ENCODE data around the gene DYRK4. TPM values are rescaled to one million over a fixed set of nuclear protein-coding genes. Genes with fewer than 3 reads are reported as not detected.

The DYRK4 gene
- total RNA-seq, 6 experiments from 2014 or later: 8.9 to 16.7 (median 10.6) TPM

DNA sequence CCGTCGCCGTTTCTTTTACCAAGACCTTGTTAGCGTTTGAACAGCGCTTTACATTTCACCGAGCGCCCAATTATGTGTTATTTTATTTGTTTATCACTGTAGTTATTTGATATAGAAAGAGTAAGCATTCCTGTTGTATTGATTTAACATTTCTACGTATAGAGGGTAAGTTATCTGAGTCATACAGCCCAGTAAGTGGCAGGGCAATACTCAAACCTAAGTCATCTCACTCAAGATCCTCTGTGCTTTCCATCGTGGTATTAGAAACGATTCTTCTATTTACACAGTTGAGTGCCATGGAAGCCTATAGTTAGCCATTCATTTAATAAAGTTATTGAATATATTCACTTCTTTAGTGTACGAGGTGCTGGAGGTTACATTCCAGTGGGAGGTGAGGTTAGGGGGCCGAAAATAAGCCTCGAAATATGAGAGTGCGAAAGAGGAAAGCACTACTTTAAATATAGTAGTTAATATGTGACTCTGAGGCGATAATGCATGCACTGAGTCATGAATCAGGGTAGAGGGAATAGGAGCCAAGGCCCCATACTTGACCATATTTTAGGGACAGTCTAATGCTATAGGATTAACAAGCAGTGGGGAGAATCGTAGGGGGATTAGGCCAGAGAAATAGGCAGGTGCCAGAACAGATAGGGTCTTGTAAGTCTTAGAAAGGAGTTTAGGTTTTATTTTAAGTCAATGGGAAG is 22.7 kb upstream of the DYRK4 start:
- intact Hi-C loops (cut with DNase I): no loop called here
- ATAC-seq: no peak
- peak overlapping the region; percentile 76 to 87 (median 87) for H3K4me3 ChIP-seq
- H3K27ac ChIP-seq: no peak overlapping the region
- WGBS (ENCODE audit: insufficient coverage, low coverage, low lambda C conversion rate, missing lambda C conversion rate): 7% methylated on average over 16 of the region's 16 CpGs
- peaks cover 0 to under 1% (median 0%) of the 10 kb centered on the region in 4 donors for H3K36me3 ChIP-seq
- no peak for DNase-seq
- TF ChIP-seq, protein P1, sequence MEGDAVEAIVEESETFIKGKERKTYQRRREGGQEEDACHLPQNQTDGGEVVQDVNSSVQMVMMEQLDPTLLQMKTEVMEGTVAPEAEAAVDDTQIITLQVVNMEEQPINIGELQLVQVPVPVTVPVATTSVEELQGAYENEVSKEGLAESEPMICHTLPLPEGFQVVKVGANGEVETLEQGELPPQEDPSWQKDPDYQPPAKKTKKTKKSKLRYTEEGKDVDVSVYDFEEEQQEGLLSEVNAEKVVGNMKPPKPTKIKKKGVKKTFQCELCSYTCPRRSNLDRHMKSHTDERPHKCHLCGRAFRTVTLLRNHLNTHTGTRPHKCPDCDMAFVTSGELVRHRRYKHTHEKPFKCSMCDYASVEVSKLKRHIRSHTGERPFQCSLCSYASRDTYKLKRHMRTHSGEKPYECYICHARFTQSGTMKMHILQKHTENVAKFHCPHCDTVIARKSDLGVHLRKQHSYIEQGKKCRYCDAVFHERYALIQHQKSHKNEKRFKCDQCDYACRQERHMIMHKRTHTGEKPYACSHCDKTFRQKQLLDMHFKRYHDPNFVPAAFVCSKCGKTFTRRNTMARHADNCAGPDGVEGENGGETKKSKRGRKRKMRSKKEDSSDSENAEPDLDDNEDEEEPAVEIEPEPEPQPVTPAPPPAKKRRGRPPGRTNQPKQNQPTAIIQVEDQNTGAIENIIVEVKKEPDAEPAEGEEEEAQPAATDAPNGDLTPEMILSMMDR (IDR thresholded peaks at IDR 0.05): no peak
- no peak for TF ChIP-seq POLR2A (IDR thresholded peaks at IDR 0.05)
- no peaks in the 10 kb centered on the region for H3K27me3 ChIP-seq
- H3K4me1 ChIP-seq: peaks cover 0 to 14% (median 6%) of the 10 kb centered on the region in 4 donors
- no peaks in the 10 kb centered on the region for H3K9me3 ChIP-seq

DNA sequence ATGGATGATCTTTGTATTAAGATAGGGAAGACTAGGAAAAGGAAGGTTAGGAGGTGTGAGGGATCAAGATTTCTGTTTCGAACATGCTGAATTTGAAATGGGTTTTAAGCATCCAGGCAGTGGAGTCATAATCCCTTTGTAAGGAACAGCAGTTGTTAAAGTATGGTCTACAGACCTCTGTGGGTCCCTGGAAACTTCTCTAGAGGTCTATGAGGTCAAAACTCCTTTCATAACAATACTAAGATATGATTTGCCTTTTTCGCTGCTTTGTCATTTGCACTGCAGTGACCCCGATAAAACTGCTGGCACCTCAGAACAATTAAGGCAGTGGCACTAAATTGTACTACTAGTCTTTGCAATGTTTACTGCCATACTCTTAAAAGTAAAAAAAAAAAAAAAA is 21.8 kb upstream of the DYRK4 start:
- H3K36me3 ChIP-seq: no peaks in the 10 kb centered on the region
- intact Hi-C loops (cut with DNase I): no loop called here
- TF ChIP-seq POLR2A (IDR thresholded peaks at IDR 0.05): no peak
- TF ChIP-seq, protein P1 (IDR thresholded peaks at IDR 0.05): no peak
- peaks cover 0 to 14% (median 6%) of the 10 kb centered on the region in 4 donors for H3K4me1 ChIP-seq
- no peaks in the 10 kb centered on the region for H3K9me3 ChIP-seq
- no peak overlapping the region for H3K4me3 ChIP-seq
- H3K27me3 ChIP-seq: no peaks in the 10 kb centered on the region
- WGBS (ENCODE audit: insufficient coverage, low coverage, low lambda C conversion rate, missing lambda C conversion rate): 73% methylated on average over 3 of the region's 3 CpGs
- ATAC-seq: no peak
- DNase-seq: no peak
- H3K27ac ChIP-seq: no peak overlapping the region

DNA sequence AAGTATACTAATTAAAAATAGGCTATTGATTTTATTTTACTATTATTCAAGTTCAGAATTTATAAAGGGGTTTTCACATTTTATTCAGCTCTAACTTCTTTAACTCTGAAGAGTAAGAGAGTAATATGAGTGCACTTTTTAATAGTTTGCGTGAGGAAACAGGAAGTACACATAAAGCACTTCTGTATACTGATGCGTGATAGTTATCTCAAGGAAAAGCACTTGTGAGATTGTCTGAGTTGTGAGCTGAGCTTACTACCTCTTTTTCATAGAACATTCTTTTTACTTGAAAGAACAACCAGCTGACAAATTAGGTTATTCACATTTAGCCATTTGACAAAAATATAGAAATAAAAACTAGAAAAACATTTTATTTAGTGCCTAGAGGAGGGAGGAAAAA is 21.4 kb upstream of the DYRK4 start:
- no peak for DNase-seq
- 38% methylated on average over 2 of the region's 2 CpGs for WGBS (ENCODE audit: insufficient coverage, low coverage, low lambda C conversion rate, missing lambda C conversion rate)
- no peak for ATAC-seq
- Histone ChIP-seq H3K4me3 (no peak overlapping the region), H3K36me3 (no peaks in the 10 kb centered on the region), H3K9me3 (no peaks in the 10 kb centered on the region), H3K27ac (no peak overlapping the region), H3K4me1 (peaks cover 0 to 14% (median 6%) of the 10 kb centered on the region in 4 donors), H3K27me3 (no peaks in the 10 kb centered on the region)
- intact Hi-C loops (cut with DNase I): no loop called here
- TF ChIP-seq, protein P1 (IDR thresholded peaks at IDR 0.05): no peak
- TF ChIP-seq POLR2A (IDR thresholded peaks at IDR 0.05): no peak

DNA sequence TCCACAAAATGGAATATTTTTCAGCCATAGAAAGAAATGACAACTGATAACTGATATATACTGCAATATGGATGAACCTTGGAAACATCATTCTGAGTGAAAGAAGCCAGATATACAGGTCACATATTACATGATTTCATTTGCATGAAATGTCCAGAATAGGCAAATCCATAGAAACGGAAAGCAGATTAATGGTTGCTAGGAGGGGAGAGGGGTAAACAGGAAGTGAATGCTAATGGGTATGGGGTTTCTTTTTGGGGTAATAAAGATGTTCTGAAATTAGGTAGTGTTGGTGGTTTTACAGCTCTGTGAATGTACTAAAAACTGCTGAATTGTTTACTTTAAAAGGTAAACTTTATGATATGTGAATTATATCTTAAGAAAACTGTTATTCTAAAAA is 16.8 kb upstream of the DYRK4 start:
- TF ChIP-seq, protein P1 (IDR thresholded peaks at IDR 0.05): no peak
- no peak for TF ChIP-seq POLR2A (IDR thresholded peaks at IDR 0.05)
- no peak overlapping the region for H3K27ac ChIP-seq
- H3K4me1 ChIP-seq: no peaks in the 10 kb centered on the region
- DNase-seq (no peak), ATAC-seq (no peak)
- H3K27me3 ChIP-seq: no peaks in the 10 kb centered on the region
- WGBS (ENCODE audit: insufficient coverage, low coverage, low lambda C conversion rate, missing lambda C conversion rate): 82% methylated on average over 1 of the region's 1 CpG
- no peaks in the 10 kb centered on the region for H3K36me3 ChIP-seq
- no peak overlapping the region for H3K4me3 ChIP-seq
- no peaks in the 10 kb centered on the region for H3K9me3 ChIP-seq
- intact Hi-C loops (cut with DNase I): no loop called here
